GM12878 (cell line): Measurements from ENCODE around the gene KIF2C. TPM values are rescaled to one million over a fixed set of nuclear protein-coding genes. Genes with fewer than 3 reads are reported as not detected.

Experiments
- BACH1 ChIP-seq: fragments of 450-650 bp; IDR thresholded peaks from 2 replicates; pipeline ENCODE4 v1.6.1; 2017; ENCODE audit warnings: mild to moderate bottlenecking, borderline replicate concordance
- BMI1 ChIP-seq: fragments of 450-650 bp; IDR thresholded peaks from 2 replicates; pipeline ENCODE4 v1.6.1; 2016; ENCODE audit warnings: mild to moderate bottlenecking, moderate library complexity, borderline replicate concordance
- CHD1 ChIP-seq: IDR thresholded peaks from 2 replicates; pipeline ENCODE4 v1.6.1; 2012; ENCODE audit warnings: low read depth, low read length, improper control_type of control experiment
- CREB1 ChIP-seq: IDR thresholded peaks from 2 replicates; pipeline ENCODE4 v1.6.1; 2012; ENCODE audit warnings: low read depth, mild to moderate bottlenecking, inconsistent platforms
- DPF2 ChIP-seq: fragments of 450-650 bp; IDR thresholded peaks from 2 replicates; pipeline ENCODE4 v1.6.1; 2017; ENCODE audit warnings: mild to moderate bottlenecking
- EGR1 ChIP-seq, 2 experiments: IDR thresholded peaks; 1 replicate in 1 of 2; 2 replicates in 1 of 2; pipeline ENCODE4 v1.6.1; 2011 to 2012; ENCODE audit warnings: low read depth in 2 of 2, low read length in 2 of 2, borderline replicate concordance in 1 of 2, mild to moderate bottlenecking in 1 of 2, moderate library complexity in 1 of 2
- ETV6 ChIP-seq, 2 experiments: fragments of 450-650 bp in 1 of 2; IDR thresholded peaks in 1 of 2; conservative IDR thresholded peaks in 1 of 2; 2 replicates each; pipeline ENCODE4 v1.6.1; 2014; ENCODE audit warnings: antibody characterized with exemption in 1 of 2, borderline replicate concordance in 1 of 2, low read depth in 1 of 2, mild to moderate bottlenecking in 1 of 2, moderate library complexity in 1 of 2
- GATAD2B ChIP-seq: fragments of 450-650 bp; conservative IDR thresholded peaks from 2 replicates; pipeline ENCODE4 v1.6.1; 2017; ENCODE audit warnings: low read depth, mild to moderate bottlenecking, moderate library complexity
- HDGF ChIP-seq: fragments of 450-650 bp; IDR thresholded peaks from 2 replicates; pipeline ENCODE4 v1.6.1; 2016; ENCODE audit warnings: antibody characterized with exemption
- JUND ChIP-seq: IDR thresholded peaks from 2 replicates; pipeline ENCODE4 v1.6.1; 2012; ENCODE audit warnings: low read depth, mild to moderate bottlenecking, low read length, improper control_type of control experiment, moderate library complexity
- MXI1 ChIP-seq: fragments of 150-350 bp; IDR thresholded peaks from 2 replicates; pipeline ENCODE4 v1.6.1; 2011; ENCODE audit warnings: low read depth, mild to moderate bottlenecking, inconsistent platforms, low read length, improper control_type of control experiment
- NFIC ChIP-seq: IDR thresholded peaks from 2 replicates; pipeline ENCODE4 v1.6.1; 2012; ENCODE audit warnings: low read depth, mild to moderate bottlenecking, inconsistent platforms, low read length, moderate library complexity
- NR2C1 ChIP-seq: fragments of 450-650 bp; IDR thresholded peaks from 2 replicates; pipeline ENCODE4 v1.6.1; 2017; ENCODE audit warnings: antibody characterized with exemption, mild to moderate bottlenecking, moderate library complexity
- PML ChIP-seq: IDR thresholded peaks from 2 replicates; pipeline ENCODE4 v1.6.1; 2012; ENCODE audit warnings: low read length, inconsistent platforms
- SIX5 ChIP-seq: IDR thresholded peaks from 2 replicates; pipeline ENCODE4 v1.6.1; 2011; ENCODE audit warnings: mild to moderate bottlenecking, low read depth, low read length, moderate library complexity; ENCODE audit not compliant: severe bottlenecking
- SMARCA5 ChIP-seq: fragments of 450-650 bp; IDR thresholded peaks from 2 replicates; pipeline ENCODE4 v1.6.1; 2017; ENCODE audit warnings: mild to moderate bottlenecking
- SREBF1 ChIP-seq: IDR thresholded peaks from 2 replicates; pipeline ENCODE4 v1.6.1; 2012; ENCODE audit warnings: mild to moderate bottlenecking, low read length
- TAF1 ChIP-seq: IDR thresholded peaks from 2 replicates; pipeline ENCODE4 v1.6.1; 2011; ENCODE audit warnings: mild to moderate bottlenecking, low read depth, low read length, borderline replicate concordance
- YY1 ChIP-seq: IDR thresholded peaks from 2 replicates; pipeline ENCODE4 v1.6.1; 2011; ENCODE audit warnings: low read depth, mild to moderate bottlenecking, low read length
- polyA plus RNA-seq, 11 experiments: library from polyadenylated mRNA; depleted of rRNA in 4 of 11; unstranded in 6 of 11; stranded (reverse) in 5 of 11; fragments of >200 nt; fragmentation: Nextera tagmentation in 4 of 11; fragmentation: Illumina TruSeq in 1 of 11; extraction: Ambion mirVana in 4 of 11; extraction: Trizol in 1 of 11; gene quantifications; 1 replicate in 1 of 11; 2 replicates in 10 of 11; pipeline versions ENCODE4 v1.2.1 to v1.2.3, GENCODE V29; 2011 to 2016; ENCODE audit warnings: inconsistent platforms in 2 of 11, missing spikeins in 2 of 11, low read depth in 1 of 11
- total RNA-seq, 4 experiments: library from RNA; depleted of rRNA in 3 of 4; stranded (reverse); fragments of >200 nt in 3 of 4; fragmentation: Illumina TruSeq in 1 of 4; extraction: Trizol in 1 of 4; gene quantifications; 2 replicates each; pipeline versions ENCODE4 v1.2.1 to v1.2.3, GENCODE V29; 2013 to 2021
- TF ChIP-seq, protein P1 (sequence below): IDR thresholded peaks from 2 replicates; pipeline ENCODE4 v1.6.1; 2012; ENCODE audit warnings: improper control_type of control experiment, low read depth, low read length; ENCODE audit not compliant: insufficient replicate concordance
- TF ChIP-seq, protein P2 (sequence below): IDR thresholded peaks from 2 replicates; pipeline ENCODE4 v1.6.1; 2012; ENCODE audit warnings: low read length, inconsistent platforms
- TF ChIP-seq, protein P3 (sequence below): fragments of 450-650 bp; IDR thresholded peaks from 2 replicates; pipeline ENCODE4 v1.6.1; 2017; ENCODE audit warnings: low read depth, mild to moderate bottlenecking, moderate library complexity

KIF2C gene
- total and polyA plus RNA-seq, 10 of the 15 experiments (the other 5 are each of a cell fraction or from before 2014, with no cell fraction given): 42.3 to 104 (median 83.8) TPM

DNA sequence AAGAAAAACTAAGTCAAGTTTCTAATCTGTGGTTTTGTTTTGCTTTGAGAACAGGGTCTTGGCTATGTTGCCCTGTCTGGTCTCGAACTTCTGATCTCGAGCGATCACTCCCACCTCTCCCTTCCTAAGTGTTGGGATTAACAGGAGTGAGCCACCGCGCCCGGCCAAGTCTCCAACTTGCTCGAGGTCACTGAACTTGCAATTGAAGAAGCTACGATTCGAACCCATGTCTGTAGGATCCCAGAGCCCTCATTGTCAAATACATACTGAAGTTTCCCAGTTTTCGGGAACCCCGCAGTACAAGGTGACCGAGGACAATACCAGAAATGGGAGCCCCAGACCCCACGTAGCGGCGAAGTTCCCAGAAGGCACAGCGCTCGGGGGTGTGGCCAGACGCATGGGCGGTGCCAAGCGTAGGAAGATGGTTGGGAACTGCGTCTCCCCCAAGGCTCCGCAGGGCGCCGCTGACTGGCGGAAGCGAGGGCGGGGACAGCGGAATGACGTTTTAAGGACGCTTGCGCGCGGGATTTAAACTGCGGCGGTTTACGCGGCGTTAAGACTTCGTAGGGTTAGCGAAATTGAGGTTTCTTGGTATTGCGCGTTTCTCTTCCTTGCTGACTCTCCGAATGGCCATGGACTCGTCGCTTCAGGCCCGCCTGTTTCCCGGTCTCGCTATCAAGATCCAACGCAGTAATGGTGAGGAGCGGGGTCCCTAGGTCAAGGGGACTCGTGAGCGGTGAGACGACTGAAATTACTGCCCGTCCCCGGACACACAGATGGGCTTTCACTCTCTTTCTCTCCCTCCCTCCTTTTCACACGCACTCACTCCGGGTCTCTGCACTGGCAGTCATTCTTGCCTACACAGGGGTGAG lies at the start of gene KIF2C (continued):
- no peak for TF ChIP-seq ETV6 (conservative IDR thresholded peaks at IDR 0.05 in 1 of 2, IDR thresholded peaks at IDR 0.05 in 1 of 2; ENCODE audit: borderline replicate concordance in 1 of 2, low read depth in 1 of 2)
- no peak for TF ChIP-seq JUND
- no peak; the same call in 1 of the 2 replicates for TF ChIP-seq BACH1
- TF ChIP-seq NR2C1: no peak
- TF ChIP-seq YY1: peak; percentile 40; the same call in 1 of the 2 replicates
- TF ChIP-seq, protein P1, sequence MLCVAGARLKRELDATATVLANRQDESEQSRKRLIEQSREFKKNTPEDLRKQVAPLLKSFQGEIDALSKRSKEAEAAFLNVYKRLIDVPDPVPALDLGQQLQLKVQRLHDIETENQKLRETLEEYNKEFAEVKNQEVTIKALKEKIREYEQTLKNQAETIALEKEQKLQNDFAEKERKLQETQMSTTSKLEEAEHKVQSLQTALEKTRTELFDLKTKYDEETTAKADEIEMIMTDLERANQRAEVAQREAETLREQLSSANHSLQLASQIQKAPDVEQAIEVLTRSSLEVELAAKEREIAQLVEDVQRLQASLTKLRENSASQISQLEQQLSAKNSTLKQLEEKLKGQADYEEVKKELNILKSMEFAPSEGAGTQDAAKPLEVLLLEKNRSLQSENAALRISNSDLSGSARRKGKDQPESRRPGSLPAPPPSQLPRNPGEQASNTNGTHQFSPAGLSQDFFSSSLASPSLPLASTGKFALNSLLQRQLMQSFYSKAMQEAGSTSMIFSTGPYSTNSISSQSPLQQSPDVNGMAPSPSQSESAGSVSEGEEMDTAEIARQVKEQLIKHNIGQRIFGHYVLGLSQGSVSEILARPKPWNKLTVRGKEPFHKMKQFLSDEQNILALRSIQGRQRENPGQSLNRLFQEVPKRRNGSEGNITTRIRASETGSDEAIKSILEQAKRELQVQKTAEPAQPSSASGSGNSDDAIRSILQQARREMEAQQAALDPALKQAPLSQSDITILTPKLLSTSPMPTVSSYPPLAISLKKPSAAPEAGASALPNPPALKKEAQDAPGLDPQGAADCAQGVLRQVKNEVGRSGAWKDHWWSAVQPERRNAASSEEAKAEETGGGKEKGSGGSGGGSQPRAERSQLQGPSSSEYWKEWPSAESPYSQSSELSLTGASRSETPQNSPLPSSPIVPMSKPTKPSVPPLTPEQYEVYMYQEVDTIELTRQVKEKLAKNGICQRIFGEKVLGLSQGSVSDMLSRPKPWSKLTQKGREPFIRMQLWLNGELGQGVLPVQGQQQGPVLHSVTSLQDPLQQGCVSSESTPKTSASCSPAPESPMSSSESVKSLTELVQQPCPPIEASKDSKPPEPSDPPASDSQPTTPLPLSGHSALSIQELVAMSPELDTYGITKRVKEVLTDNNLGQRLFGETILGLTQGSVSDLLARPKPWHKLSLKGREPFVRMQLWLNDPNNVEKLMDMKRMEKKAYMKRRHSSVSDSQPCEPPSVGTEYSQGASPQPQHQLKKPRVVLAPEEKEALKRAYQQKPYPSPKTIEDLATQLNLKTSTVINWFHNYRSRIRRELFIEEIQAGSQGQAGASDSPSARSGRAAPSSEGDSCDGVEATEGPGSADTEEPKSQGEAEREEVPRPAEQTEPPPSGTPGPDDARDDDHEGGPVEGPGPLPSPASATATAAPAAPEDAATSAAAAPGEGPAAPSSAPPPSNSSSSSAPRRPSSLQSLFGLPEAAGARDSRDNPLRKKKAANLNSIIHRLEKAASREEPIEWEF: no peak
- TF ChIP-seq EGR1 (IDR thresholded peaks at IDR 0.05; ENCODE audit: borderline replicate concordance in 1 of 2, low read depth in 2 of 2, low read length in 2 of 2): peak; percentile 52 to 83; a peak in 2 of 3 replicates
- TF ChIP-seq PML: peak; percentile 94
- no peak for TF ChIP-seq CHD1
- TF ChIP-seq, protein P2, sequence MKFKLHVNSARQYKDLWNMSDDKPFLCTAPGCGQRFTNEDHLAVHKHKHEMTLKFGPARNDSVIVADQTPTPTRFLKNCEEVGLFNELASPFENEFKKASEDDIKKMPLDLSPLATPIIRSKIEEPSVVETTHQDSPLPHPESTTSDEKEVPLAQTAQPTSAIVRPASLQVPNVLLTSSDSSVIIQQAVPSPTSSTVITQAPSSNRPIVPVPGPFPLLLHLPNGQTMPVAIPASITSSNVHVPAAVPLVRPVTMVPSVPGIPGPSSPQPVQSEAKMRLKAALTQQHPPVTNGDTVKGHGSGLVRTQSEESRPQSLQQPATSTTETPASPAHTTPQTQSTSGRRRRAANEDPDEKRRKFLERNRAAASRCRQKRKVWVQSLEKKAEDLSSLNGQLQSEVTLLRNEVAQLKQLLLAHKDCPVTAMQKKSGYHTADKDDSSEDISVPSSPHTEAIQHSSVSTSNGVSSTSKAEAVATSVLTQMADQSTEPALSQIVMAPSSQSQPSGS: no peak
- TF ChIP-seq SREBF1: no peak
- peak; percentile 97 for TF ChIP-seq CREB1
- TF ChIP-seq HDGF: peak; percentile 82
- TF ChIP-seq NFIC: no peak
- TF ChIP-seq GATAD2B: peak; percentile 60; the same call in 1 of the 2 replicates
- no peak for TF ChIP-seq SMARCA5
- TF ChIP-seq, protein P3, sequence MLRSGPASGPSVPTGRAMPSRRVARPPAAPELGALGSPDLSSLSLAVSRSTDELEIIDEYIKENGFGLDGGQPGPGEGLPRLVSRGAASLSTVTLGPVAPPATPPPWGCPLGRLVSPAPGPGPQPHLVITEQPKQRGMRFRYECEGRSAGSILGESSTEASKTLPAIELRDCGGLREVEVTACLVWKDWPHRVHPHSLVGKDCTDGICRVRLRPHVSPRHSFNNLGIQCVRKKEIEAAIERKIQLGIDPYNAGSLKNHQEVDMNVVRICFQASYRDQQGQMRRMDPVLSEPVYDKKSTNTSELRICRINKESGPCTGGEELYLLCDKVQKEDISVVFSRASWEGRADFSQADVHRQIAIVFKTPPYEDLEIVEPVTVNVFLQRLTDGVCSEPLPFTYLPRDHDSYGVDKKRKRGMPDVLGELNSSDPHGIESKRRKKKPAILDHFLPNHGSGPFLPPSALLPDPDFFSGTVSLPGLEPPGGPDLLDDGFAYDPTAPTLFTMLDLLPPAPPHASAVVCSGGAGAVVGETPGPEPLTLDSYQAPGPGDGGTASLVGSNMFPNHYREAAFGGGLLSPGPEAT: peak; percentile 74
- no peak for TF ChIP-seq DPF2
- no peak for TF ChIP-seq BMI1
- TF ChIP-seq SIX5: no peak
- peak; percentile 92 for TF ChIP-seq MXI1
- peak; percentile 71; the same call in 1 of the 2 replicates for TF ChIP-seq TAF1
